Liver (tissue), 9 donors: ENCODE data around the gene ROBO4. TPM values are rescaled to one million over a fixed set of nuclear protein-coding genes. Genes with fewer than 3 reads are reported as not detected.

ENCODE experiments used
- DNase-seq: peaks from one replicate; pipeline ENCODE4 v3.0.0-alpha.2; 2017; ENCODE audit warnings: low spot score
- H3K27ac ChIP-seq, 2 donors: one replicate each; pipeline ENCODE4 v1.7.0; 2013; ENCODE audit warnings: inconsistent platforms in 2 of 2, low read length in 2 of 2, control low read depth in 1 of 2, low read depth in 1 of 2, mild to moderate bottlenecking in 1 of 2
- H3K27me3 ChIP-seq, 4 donors: one replicate each; pipeline versions ENCODE4 v1.6.1 to v1.7.0; 2013; ENCODE audit warnings: low read length in 3 of 4, inconsistent platforms in 1 of 4, mild to moderate bottlenecking in 1 of 4, moderate library complexity in 1 of 4; ENCODE audit not compliant: control insufficient read depth in 4 of 4, insufficient read depth in 4 of 4
- H3K36me3 ChIP-seq, 4 donors: one replicate each; pipeline versions ENCODE4 v1.6.1 to v1.7.0; 2013; ENCODE audit warnings: low read length in 3 of 4, mild to moderate bottlenecking in 3 of 4, low read depth in 1 of 4, moderate library complexity in 1 of 4; ENCODE audit not compliant: control insufficient read depth in 4 of 4, insufficient read depth in 3 of 4
- H3K4me1 ChIP-seq, 4 donors: one replicate each; pipeline versions ENCODE4 v1.6.1 to v1.7.0; 2013; ENCODE audit warnings: low read length in 3 of 4, mild to moderate bottlenecking in 3 of 4, moderate library complexity in 1 of 4; ENCODE audit not compliant: control insufficient read depth in 4 of 4, insufficient read depth in 4 of 4
- H3K4me3 ChIP-seq, 3 donors: one replicate each; pipeline versions ENCODE4 v1.6.1 to v1.7.0; 2013; ENCODE audit warnings: low read length in 3 of 3, control low read depth in 1 of 3, low read depth in 1 of 3, mild to moderate bottlenecking in 1 of 3
- H3K9ac ChIP-seq, 2 donors: one replicate each; pipeline ENCODE4 v1.7.0; 2013; ENCODE audit warnings: low read length in 2 of 2, mild to moderate bottlenecking in 2 of 2, moderate library complexity in 2 of 2, control low read depth in 1 of 2, low read depth in 1 of 2
- H3K9me3 ChIP-seq, 4 donors: one replicate each; pipeline versions ENCODE4 v1.6.1 to v1.7.0; 2013; ENCODE audit warnings: low read length in 3 of 4; ENCODE audit not compliant: control insufficient read depth in 4 of 4
- EGR1 ChIP-seq, 2 donors: IDR thresholded peaks; 2 replicates each; pipeline ENCODE4 v1.6.1; 2016 to 2018; ENCODE audit warnings: antibody characterized with exemption in 2 of 2, low read depth in 2 of 2
- FOXA1 ChIP-seq: IDR thresholded peaks from 2 replicates; pipeline ENCODE4 v1.6.1; 2016; ENCODE audit warnings: antibody characterized with exemption
- FOXA2 ChIP-seq: IDR thresholded peaks from 2 replicates; pipeline ENCODE4 v1.6.1; 2016; ENCODE audit warnings: antibody characterized with exemption
- HNF4A ChIP-seq, 2 donors: conservative IDR thresholded peaks; 2 replicates each; pipeline ENCODE4 v1.6.1; 2016; ENCODE audit warnings: antibody characterized with exemption in 2 of 2, mild to moderate bottlenecking in 2 of 2
- JUND ChIP-seq, 2 donors: IDR thresholded peaks; 2 replicates each; pipeline ENCODE4 v1.6.1; 2016; ENCODE audit warnings: antibody characterized with exemption in 2 of 2
- RAD21 ChIP-seq, 2 donors: IDR thresholded peaks; 2 replicates each; pipeline ENCODE4 v1.6.1; 2016; ENCODE audit warnings: antibody characterized with exemption in 2 of 2, mild to moderate bottlenecking in 2 of 2
- SP1 ChIP-seq: IDR thresholded peaks from 2 replicates; pipeline ENCODE4 v1.6.1; 2018; ENCODE audit warnings: antibody characterized with exemption, mild to moderate bottlenecking
- TAF1 ChIP-seq: conservative IDR thresholded peaks from 2 replicates; pipeline ENCODE4 v1.6.1; 2016; ENCODE audit warnings: antibody characterized with exemption, mild to moderate bottlenecking
- WGBS: extraction: QIAGEN DNeasy Blood & Tissue Kit; methylation state at CpG from one replicate; pipeline ENCODE4 v1.1.7; 2013; 5-methylcytosine and 5-hydroxymethylcytosine counted together
- polyA plus RNA-seq, 2 donors: library from polyadenylated mRNA; stranded (reverse) in 1 of 2; unstranded in 1 of 2; fragments of 200-250 nt in 1 of 2; fragments of >200 nt in 1 of 2; fragmentation: Nextera tagmentation in 1 of 2; extraction: Ambion mirVana in 1 of 2; gene quantifications; one replicate each; pipeline versions ENCODE4 v1.2.1 to v1.2.3, GENCODE V29; 2013 to 2015
- total RNA-seq, 2 donors: library from RNA; depleted of rRNA; stranded (reverse); fragments of >200 nt; gene quantifications; one replicate each; pipeline ENCODE4 v1.2.3, GENCODE V29; 2014
- TF ChIP-seq, protein P1 (sequence below): IDR thresholded peaks from 2 replicates; pipeline ENCODE4 v1.6.1; 2016; ENCODE audit warnings: antibody characterized with exemption
- TF ChIP-seq, protein P2 (sequence below): IDR thresholded peaks from 2 replicates; pipeline ENCODE4 v1.6.1; 2016; ENCODE audit warnings: antibody characterized with exemption
- TF ChIP-seq, protein P3 (sequence below): fragments of 150-350 bp; IDR thresholded peaks from 2 replicates; pipeline ENCODE4 v1.5.1; 2017; ENCODE audit warnings: improper control_type of control experiment, low read depth, low read length; ENCODE audit not compliant: missing input control
- TF ChIP-seq, protein P4 (sequence below): IDR thresholded peaks from 2 replicates; pipeline ENCODE4 v1.6.1; 2016; ENCODE audit warnings: antibody characterized with exemption, mild to moderate bottlenecking
- donor health status: healthy.
- donor health status: healthy.
- donor health status: healthy.
- donor health status: healthy.
- donor health status: healthy.

ROBO4 gene
- total and polyA plus RNA-seq, 4 donors, result 2.5 to 17.2 (median 7.6) TPM

DNA sequence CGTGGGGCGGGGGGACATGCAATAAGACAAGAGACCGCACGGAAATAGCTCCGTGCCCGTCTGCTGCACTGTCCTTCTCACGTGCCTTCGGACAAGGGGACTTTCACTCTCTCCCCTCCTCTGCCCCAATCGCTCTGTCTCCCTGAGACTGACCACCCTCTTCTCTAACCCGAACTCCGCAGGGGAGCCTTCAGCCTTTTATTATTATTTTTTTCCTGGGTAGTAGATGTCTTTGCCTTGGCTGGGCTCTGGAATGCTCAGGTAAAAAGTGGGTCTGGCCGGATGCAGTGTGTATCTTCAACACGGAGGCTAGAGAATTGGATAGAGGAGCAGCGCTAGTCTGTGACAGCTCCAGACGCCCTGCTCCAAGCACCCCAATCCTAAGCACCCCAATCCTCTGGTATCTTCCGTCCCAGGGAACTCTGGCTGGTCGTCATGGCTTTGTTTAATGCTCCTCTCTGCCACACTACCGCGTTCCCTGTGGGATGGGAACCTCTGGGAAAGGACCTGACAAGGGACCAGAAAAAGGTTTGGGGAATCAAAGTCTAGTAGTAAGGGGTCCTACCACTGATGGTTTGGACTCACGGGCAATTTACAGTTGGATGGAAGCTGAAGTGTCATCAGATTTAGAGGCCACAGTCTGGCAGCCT, 57.6 kb downstream of the ROBO4 start:
- Histone ChIP-seq H3K27me3 (peaks cover 10 to 51% (median 25%) of the 10 kb centered on the region in 4 donors), H3K27ac (no peak overlapping the region), H3K9ac (no peak overlapping the region), H3K4me3 (peak overlapping the region in 1 of 3 donors; percentile 48), H3K36me3 (no peaks in the 10 kb centered on the region), H3K9me3 (no peaks in the 10 kb centered on the region), H3K4me1 (peaks cover 8 to 13% (median 12%) of the 10 kb centered on the region in 4 donors)
- DNase-seq, result no peak
- WGBS, result 9% methylated on average over 20 of the region's 20 CpGs
- TF ChIP-seq SP1 (no peak), JUND (IDR thresholded peaks at IDR 0.05) (no peak), TAF1 (no peak), FOXA2 (no peak), EGR1 (IDR thresholded peaks at IDR 0.05; ENCODE audit: low read depth in 2 of 2) (no peak), FOXA1 (no peak), HNF4A (conservative IDR thresholded peaks at IDR 0.05) (no peak), RAD21 (IDR thresholded peaks at IDR 0.05) (no peak)
- TF ChIP-seq, protein P1, sequence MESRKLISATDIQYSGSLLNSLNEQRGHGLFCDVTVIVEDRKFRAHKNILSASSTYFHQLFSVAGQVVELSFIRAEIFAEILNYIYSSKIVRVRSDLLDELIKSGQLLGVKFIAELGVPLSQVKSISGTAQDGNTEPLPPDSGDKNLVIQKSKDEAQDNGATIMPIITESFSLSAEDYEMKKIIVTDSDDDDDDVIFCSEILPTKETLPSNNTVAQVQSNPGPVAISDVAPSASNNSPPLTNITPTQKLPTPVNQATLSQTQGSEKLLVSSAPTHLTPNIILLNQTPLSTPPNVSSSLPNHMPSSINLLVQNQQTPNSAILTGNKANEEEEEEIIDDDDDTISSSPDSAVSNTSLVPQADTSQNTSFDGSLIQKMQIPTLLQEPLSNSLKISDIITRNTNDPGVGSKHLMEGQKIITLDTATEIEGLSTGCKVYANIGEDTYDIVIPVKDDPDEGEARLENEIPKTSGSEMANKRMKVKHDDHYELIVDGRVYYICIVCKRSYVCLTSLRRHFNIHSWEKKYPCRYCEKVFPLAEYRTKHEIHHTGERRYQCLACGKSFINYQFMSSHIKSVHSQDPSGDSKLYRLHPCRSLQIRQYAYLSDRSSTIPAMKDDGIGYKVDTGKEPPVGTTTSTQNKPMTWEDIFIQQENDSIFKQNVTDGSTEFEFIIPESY, result no peak
- TF ChIP-seq, protein P2, sequence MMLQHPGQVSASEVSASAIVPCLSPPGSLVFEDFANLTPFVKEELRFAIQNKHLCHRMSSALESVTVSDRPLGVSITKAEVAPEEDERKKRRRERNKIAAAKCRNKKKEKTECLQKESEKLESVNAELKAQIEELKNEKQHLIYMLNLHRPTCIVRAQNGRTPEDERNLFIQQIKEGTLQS, result no peak
- TF ChIP-seq, protein P3, sequence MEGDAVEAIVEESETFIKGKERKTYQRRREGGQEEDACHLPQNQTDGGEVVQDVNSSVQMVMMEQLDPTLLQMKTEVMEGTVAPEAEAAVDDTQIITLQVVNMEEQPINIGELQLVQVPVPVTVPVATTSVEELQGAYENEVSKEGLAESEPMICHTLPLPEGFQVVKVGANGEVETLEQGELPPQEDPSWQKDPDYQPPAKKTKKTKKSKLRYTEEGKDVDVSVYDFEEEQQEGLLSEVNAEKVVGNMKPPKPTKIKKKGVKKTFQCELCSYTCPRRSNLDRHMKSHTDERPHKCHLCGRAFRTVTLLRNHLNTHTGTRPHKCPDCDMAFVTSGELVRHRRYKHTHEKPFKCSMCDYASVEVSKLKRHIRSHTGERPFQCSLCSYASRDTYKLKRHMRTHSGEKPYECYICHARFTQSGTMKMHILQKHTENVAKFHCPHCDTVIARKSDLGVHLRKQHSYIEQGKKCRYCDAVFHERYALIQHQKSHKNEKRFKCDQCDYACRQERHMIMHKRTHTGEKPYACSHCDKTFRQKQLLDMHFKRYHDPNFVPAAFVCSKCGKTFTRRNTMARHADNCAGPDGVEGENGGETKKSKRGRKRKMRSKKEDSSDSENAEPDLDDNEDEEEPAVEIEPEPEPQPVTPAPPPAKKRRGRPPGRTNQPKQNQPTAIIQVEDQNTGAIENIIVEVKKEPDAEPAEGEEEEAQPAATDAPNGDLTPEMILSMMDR, result no peak
- TF ChIP-seq, protein P4, sequence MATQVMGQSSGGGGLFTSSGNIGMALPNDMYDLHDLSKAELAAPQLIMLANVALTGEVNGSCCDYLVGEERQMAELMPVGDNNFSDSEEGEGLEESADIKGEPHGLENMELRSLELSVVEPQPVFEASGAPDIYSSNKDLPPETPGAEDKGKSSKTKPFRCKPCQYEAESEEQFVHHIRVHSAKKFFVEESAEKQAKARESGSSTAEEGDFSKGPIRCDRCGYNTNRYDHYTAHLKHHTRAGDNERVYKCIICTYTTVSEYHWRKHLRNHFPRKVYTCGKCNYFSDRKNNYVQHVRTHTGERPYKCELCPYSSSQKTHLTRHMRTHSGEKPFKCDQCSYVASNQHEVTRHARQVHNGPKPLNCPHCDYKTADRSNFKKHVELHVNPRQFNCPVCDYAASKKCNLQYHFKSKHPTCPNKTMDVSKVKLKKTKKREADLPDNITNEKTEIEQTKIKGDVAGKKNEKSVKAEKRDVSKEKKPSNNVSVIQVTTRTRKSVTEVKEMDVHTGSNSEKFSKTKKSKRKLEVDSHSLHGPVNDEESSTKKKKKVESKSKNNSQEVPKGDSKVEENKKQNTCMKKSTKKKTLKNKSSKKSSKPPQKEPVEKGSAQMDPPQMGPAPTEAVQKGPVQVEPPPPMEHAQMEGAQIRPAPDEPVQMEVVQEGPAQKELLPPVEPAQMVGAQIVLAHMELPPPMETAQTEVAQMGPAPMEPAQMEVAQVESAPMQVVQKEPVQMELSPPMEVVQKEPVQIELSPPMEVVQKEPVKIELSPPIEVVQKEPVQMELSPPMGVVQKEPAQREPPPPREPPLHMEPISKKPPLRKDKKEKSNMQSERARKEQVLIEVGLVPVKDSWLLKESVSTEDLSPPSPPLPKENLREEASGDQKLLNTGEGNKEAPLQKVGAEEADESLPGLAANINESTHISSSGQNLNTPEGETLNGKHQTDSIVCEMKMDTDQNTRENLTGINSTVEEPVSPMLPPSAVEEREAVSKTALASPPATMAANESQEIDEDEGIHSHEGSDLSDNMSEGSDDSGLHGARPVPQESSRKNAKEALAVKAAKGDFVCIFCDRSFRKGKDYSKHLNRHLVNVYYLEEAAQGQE, result no peak

DNA sequence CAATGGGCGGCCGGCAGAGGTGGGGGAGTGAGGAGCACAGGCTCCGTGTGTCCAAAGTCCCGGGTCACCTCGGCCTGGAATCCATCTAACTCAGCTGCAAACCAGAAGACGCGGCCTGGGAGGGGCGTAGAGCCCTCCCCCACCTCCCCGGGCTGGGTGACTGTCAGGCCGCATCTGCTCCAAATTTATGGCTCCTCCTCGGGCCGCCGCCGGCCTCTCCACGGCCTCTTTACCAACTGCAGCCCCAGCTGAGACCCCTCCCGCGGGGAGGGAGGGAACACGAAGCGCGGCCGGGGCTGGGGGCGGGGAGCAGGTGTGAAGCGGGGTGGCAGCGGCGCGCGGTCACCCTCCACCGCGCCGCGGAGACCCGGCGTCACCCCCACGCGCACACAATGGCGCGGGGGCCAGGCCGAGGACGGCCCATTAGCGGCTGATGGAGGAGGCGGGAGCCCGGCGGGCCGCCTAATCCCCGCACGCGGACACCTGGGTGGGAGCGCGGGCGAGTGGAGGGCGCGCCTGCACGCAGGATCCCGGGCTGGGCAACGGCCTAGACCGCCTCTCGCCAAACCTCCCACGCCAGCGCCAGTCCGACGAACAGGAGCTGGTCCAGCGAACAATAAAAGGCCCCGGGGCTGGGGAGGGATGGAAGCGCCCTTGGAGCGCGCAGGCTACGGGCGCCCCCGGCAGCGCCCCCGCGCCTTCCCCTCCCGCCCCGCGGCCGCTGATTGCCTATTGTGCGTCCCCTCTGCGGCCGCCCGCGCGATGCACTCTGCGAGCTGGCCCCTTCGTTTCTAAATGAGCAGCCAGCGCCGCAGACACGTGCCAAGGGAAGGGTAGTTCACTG, 58.3 kb downstream of the ROBO4 start:
- DNase-seq, result no peak
- Histone ChIP-seq H3K27ac (no peak overlapping the region), H3K4me1 (peaks cover 8 to 13% (median 12%) of the 10 kb centered on the region in 4 donors), H3K9me3 (no peaks in the 10 kb centered on the region), H3K4me3 (peak overlapping the region in 1 of 3 donors; percentile 48), H3K27me3 (peaks cover 10 to 44% (median 21%) of the 10 kb centered on the region in 4 donors), H3K36me3 (no peaks in the 10 kb centered on the region), H3K9ac (no peak overlapping the region)
- TF ChIP-seq JUND (IDR thresholded peaks at IDR 0.05), result no peak
- WGBS, result 2% methylated on average over 87 of the region's 87 CpGs
